Measurements from ENCODE around the gene TAF1A.

- TF ChIP-seq, protein P1, sequence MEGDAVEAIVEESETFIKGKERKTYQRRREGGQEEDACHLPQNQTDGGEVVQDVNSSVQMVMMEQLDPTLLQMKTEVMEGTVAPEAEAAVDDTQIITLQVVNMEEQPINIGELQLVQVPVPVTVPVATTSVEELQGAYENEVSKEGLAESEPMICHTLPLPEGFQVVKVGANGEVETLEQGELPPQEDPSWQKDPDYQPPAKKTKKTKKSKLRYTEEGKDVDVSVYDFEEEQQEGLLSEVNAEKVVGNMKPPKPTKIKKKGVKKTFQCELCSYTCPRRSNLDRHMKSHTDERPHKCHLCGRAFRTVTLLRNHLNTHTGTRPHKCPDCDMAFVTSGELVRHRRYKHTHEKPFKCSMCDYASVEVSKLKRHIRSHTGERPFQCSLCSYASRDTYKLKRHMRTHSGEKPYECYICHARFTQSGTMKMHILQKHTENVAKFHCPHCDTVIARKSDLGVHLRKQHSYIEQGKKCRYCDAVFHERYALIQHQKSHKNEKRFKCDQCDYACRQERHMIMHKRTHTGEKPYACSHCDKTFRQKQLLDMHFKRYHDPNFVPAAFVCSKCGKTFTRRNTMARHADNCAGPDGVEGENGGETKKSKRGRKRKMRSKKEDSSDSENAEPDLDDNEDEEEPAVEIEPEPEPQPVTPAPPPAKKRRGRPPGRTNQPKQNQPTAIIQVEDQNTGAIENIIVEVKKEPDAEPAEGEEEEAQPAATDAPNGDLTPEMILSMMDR (IDR thresholded peaks at IDR 0.05) = no peak
- TF ChIP-seq POLR2A (IDR thresholded peaks at IDR 0.05) = no peak
These were observed 33.7 kb upstream of the TAF1A start for GRCh38 chr1:222623458-222623857.

All from uterus (tissue), 2 donors.